ENCODE results near the gene UQCC2.

The UQCC2 gene

GRCh38 chr6:33708516-33709204, 2.8 kb downstream of the UQCC2 start:
- no peak for DNase-seq (ENCODE audit: low read depth in 2 of 3, low spot score in 1 of 3)

- no peak for DNase-seq (ENCODE audit: low read depth in 2 of 3, low spot score in 1 of 3)
Measured at GRCh38 chr6:33707771-33708170, 3.7 kb downstream of the UQCC2 start.

GRCh38 chr6:33705955-33706725, 5.4 kb downstream of the UQCC2 start:
- DNase-seq (ENCODE audit: low read depth in 2 of 3, low spot score in 1 of 3), result no peak

- no peak for DNase-seq (ENCODE audit: low read depth in 2 of 3, low spot score in 1 of 3)
Measured at GRCh38 chr6:33705268-33705885, 6.1 kb downstream of the UQCC2 start.

- DNase-seq (ENCODE audit: low read depth in 2 of 3, low spot score in 1 of 3), result no peak
Measured at GRCh38 chr6:33704215-33705066, 7.1 kb downstream of the UQCC2 start.

GRCh38 chr6:33702345-33702977, 9.0 kb downstream of the UQCC2 start:
- DNase-seq (ENCODE audit: low read depth in 2 of 3, low spot score in 1 of 3), result no peak

GRCh38 chr6:33700391-33701050, 11.0 kb downstream of the UQCC2 start:
- DNase-seq (ENCODE audit: low read depth in 2 of 3, low spot score in 1 of 3), result peak; percentile 47 to 66 (median 60)

- no peak for DNase-seq (ENCODE audit: low read depth in 2 of 3, low spot score in 1 of 3)
Measured at GRCh38 chr6:33699739-33700138, 11.8 kb downstream of the UQCC2 start.

GRCh38 chr6:33699131-33699530, 12.4 kb downstream of the UQCC2 start:
- no peak for DNase-seq (ENCODE audit: low read depth in 2 of 3, low spot score in 1 of 3)

- no peak for DNase-seq (ENCODE audit: low read depth in 2 of 3, low spot score in 1 of 3)
Measured at GRCh38 chr6:33698494-33698893, 13.0 kb downstream of the UQCC2 start.

GRCh38 chr6:33697845-33698244, 13.7 kb downstream of the UQCC2 start:
- DNase-seq (ENCODE audit: low read depth in 2 of 3, low spot score in 1 of 3), result no peak

- no peak for DNase-seq (ENCODE audit: low read depth in 2 of 3, low spot score in 1 of 3)
Measured at GRCh38 chr6:33696548-33697518, 14.7 kb downstream of the UQCC2 start.

GRCh38 chr6:33696076-33696475, 15.4 kb downstream of the UQCC2 start:
- no peak for DNase-seq (ENCODE audit: low read depth in 2 of 3, low spot score in 1 of 3)

GRCh38 chr6:33695451-33695887, 16.0 kb downstream of the UQCC2 start:
- no peak for DNase-seq (ENCODE audit: low read depth in 2 of 3, low spot score in 1 of 3)

GRCh38 chr6:33694977-33695376, 16.5 kb downstream of the UQCC2 start:
- DNase-seq (ENCODE audit: low read depth in 2 of 3, low spot score in 1 of 3), result no peak

- peak; percentile 56 to 66 (median 63) for DNase-seq (ENCODE audit: low read depth in 2 of 3, low spot score in 1 of 3)
Measured at GRCh38 chr6:33694401-33694931, 17.0 kb downstream of the UQCC2 start.

- DNase-seq (ENCODE audit: low read depth in 2 of 3, low spot score in 1 of 3), result no peak
Measured at GRCh38 chr6:33693186-33694105, 18.1 kb downstream of the UQCC2 start.

GRCh38 chr6:33692760-33693158, 18.7 kb downstream of the UQCC2 start:
- DNase-seq (ENCODE audit: low read depth in 2 of 3, low spot score in 1 of 3), result peak in 2 of 3 donors; percentile 57 to 64

Data from stimulated activated CD4-positive, alpha-beta T cell treated with anti-CD3 and anti-CD28 coated beads, Interleukin-12 subunit alpha, Interleukin-12 subunit beta, amount 100 ng/mL, for 48 hours (primary cell).